ACHN (cell line): ENCODE measurements around the gene C11orf68.

ENCODE experiments used
- DNase-seq: peaks from one replicate; pipeline ENCODE4 v3.0.0-alpha.2; 2015
- in situ Hi-C: cut with HindIII; loops from 2 replicates; pipeline ENCODE4 v1.10.0; 2017; ENCODE audit warnings: low sequenced_read_pairs, low pct_ligation_motif_present, low pct_unique_long_range_greater_than_20kb

The C11orf68 gene

GRCh38 chr11:65917434-65918210 lies 1.2 kb downstream of the C11orf68 start:
- in situ Hi-C loops = no loop called here
- no peak for DNase-seq

- no peak for DNase-seq
- in situ Hi-C loops = no loop called here
Observed at GRCh38 chr11:65917077-65917433, 1.8 kb downstream of the C11orf68 start.

GRCh38 chr11:65916391-65916790 lies 2.5 kb downstream of the C11orf68 start:
- no peak for DNase-seq
- in situ Hi-C loops = no loop called here

- in situ Hi-C loops = no loop called here
- peak; percentile 97 for DNase-seq
Observed at GRCh38 chr11:65915821-65916251, 3.0 kb downstream of the C11orf68 start.

GRCh38 chr11:65915101-65915820 lies 3.6 kb downstream of the C11orf68 start:
- DNase-seq = peak; percentile 57

GRCh38 chr11:65912845-65913244 lies 6.0 kb downstream of the C11orf68 start:
- in situ Hi-C loops = no loop called here
- DNase-seq = peak; percentile 44

More at GRCh38 chr11:65915101-65915820, 3.6 kb downstream of the C11orf68 start:
- in situ Hi-C loops = no loop called here

GRCh38 chr11:65911682-65912568 lies 6.9 kb downstream of the C11orf68 start:
- in situ Hi-C loops = no loop called here
- peak; percentile 87 for DNase-seq

GRCh38 chr11:65907878-65908277 lies 11.0 kb downstream of the C11orf68 start:
- DNase-seq = no peak
- in situ Hi-C loops = no loop called here

- in situ Hi-C loops = no loop called here
- no peak for DNase-seq
Observed at GRCh38 chr11:65906602-65907001, 12.3 kb downstream of the C11orf68 start.

GRCh38 chr11:65903715-65904114 lies 15.1 kb downstream of the C11orf68 start:
- in situ Hi-C loops = no loop called here
- no peak for DNase-seq

- DNase-seq = peak; percentile 93
- in situ Hi-C loops = no loop called here
Observed at GRCh38 chr11:65903068-65903481, 15.8 kb downstream of the C11orf68 start.

- no peak for DNase-seq
- in situ Hi-C loops = no loop called here
Observed at GRCh38 chr11:65900899-65901180, 18.0 kb downstream of the C11orf68 start.

- DNase-seq = peak; percentile 94
Observed at GRCh38 chr11:65900125-65900898, 18.6 kb downstream of the C11orf68 start, which contains the start of gene FOSL1. Gene FOSL1, minus strand, starts transcription at chr11:65900388. Its CDS starts 49 bp downstream, at chr11:65900339.

GRCh38 chr11:65899356-65900124 lies 19.3 kb downstream of the C11orf68 start:
- DNase-seq = peak; percentile 81
- in situ Hi-C loops = no loop called here

More at GRCh38 chr11:65900125-65900898, 18.6 kb downstream of the C11orf68 start, which contains the start of gene FOSL1:
- in situ Hi-C loops = no loop called here

GRCh38 chr11:65898656-65899355 lies 20.1 kb downstream of the C11orf68 start:
- in situ Hi-C loops = no loop called here
- no peak for DNase-seq

GRCh38 chr11:65897020-65897471 lies 21.8 kb downstream of the C11orf68 start:
- in situ Hi-C loops = no loop called here
- no peak for DNase-seq
